GF-D8 (cell line): ENCODE results near the gene DOCK2.
"Not testable (repeated sequence)": the region's sequence is repeated elsewhere in the genome, so short reads cannot be mapped to it uniquely, and the experiment has no call there.

ENCODE experiments used
- DNase-seq: peaks from one replicate; lab custom pipeline; 2025; lab: John Stamatoyannopoulos, UW

The DOCK2 gene

GRCh38 chr5:169789417-169789940 is 152.4 kb downstream of the DOCK2 start:
- DNase-seq = no peak

DNA sequence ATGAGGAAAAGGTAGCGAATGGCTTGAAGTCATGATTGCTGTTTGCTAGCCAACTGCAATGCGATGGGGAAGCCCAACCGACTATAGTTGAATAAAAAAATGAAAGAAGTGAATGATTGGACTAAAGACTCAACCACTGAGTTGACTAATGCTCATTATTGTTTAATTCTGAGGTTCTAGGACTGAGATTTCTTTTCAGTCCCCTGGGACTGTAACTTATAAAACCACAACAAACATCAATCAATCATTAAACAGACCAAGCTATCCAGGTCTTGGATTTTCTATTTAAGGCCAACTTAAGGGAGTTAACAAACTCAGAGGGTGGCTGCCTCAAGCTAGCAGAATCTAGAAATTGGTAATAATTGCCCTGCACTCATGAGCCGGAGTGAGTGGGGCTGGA is 154.2 kb downstream of the DOCK2 start:
- no peak for DNase-seq

DNA sequence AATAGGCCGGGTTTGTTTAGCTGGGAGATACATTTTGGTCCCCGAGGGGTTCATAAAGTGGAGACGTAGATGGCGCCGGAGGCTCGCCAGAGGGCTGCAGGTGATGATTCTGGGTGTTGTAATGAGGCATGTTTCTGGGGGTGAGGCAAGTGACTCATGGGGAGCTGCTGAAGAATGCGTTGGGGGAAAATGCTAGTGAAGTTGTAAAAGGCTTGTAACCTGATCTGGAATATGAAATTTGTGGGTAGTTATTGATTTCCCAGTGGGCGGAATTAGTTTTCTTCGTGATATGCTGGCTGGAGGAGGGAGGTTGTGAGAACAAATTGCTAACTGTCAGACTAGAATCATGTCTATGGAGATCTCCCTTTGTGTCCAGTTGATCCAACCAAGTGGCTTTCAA is 158.3 kb downstream of the DOCK2 start:
- no peak for DNase-seq

GRCh38 chr5:169796731-169797130 is 159.7 kb downstream of the DOCK2 start:
- no peak for DNase-seq

GRCh38 chr5:169797577-169797976 is 160.5 kb downstream of the DOCK2 start:
- no peak for DNase-seq

DNA sequence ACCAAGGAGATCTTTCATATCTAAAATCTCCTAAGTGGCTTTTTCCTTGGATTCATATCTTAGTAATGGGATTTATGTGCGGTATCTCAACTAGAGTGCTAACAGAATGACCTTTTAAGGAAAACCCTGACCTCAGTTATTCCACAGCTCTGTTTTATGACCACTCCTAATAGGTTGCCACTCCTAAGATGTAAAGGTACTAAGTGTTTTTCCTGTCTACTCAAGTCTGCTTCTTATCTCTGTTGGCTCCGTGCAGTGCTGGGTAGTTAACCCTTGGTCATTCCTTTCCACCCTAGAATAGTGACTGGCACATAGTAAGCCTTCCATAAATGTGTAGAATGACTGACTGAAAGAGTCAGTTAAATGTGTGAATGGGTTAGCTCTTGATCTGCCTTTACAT is 161.4 kb downstream of the DOCK2 start:
- DNase-seq = no peak

GRCh38 chr5:169798906-169799660 is 162.0 kb downstream of the DOCK2 start:
- DNase-seq = no peak

DNA sequence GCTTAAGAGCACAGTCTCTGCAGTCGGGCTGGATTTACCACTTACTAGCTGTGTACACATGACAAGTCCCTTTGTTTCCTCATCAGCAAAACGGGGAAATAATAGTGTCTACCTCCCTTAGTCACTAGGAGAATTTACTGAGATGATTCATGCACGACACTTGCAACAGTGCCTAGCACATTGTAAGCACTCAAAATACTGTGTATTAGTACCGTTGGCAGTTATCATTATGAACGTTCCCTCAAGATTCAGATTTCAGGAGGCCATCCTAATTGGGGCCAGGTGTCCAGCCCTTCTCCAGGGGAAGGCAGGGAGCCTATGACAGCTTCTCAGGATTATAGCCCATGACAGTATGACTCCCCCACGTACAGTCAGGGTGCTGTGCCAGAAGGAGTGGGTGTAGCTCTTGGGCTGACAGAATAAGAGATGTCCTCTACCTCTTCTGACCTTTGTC is 164.3 kb downstream of the DOCK2 start:
- DNase-seq = no peak

GRCh38 chr5:169801781-169802180 is 164.7 kb downstream of the DOCK2 start:
- no peak for DNase-seq

- peak; percentile 90 for DNase-seq
Observed at GRCh38 chr5:169803077-169803981, 166.3 kb downstream of the DOCK2 start.

DNA sequence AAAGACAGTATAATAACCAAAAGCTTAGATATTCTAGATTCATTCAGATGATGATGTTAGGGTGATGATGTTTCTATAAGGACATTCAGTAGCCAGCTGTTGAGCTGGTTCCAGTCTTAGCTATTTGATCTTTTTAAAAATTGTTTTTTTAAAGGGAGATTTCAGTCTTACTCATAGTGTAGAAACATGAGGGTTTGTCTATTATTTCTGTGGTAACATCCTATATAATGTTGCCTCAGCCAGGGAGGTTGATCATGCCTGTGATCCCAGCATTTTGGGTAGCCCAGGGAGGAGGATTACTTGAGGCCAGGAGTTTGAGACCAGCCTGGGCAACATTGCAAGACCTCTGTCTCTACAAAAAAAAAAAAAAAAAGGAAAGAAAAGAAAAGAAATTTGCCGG is 167.8 kb downstream of the DOCK2 start:
- no peak for DNase-seq

- no peak for DNase-seq
Observed at GRCh38 chr5:169805527-169805934, 168.5 kb downstream of the DOCK2 start.

DNA sequence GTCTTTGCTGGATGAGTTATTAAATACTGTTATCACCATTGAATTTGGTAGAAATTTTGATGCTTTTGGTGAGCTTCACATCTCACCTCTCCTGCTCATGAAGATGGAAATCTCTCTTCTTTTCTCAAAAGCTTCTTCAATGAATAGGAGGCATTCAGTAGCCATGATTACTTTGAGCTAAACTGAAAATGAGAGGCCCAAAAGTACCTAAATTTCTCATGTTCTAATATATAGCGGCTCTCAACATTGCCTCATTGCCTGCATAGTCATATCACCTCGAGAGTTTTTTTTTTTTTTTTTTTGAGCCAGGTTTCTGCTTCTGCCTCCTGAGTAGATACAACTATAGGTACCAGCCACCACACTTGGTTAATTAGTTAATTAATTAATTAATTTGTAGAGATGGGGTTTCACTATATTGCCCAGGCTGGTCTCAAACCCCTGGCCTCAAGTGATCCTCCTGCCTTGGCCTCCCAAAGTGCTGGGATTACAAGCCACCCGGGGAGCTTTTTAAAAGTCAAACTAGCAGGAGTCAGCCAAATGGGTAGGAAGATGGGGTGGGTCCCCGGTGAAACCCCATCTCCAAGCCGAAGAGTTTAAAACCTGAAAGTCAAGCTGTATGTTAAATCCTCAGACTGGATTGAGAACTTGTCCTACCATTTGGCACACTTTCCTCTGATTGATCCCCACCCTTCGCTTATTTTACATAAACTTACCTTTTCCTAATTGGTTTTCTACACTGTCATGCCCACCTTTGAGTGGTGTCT is 169.0 kb downstream of the DOCK2 start:
- no peak for DNase-seq

GRCh38 chr5:169808118-169808581 is 171.1 kb downstream of the DOCK2 start:
- no peak for DNase-seq

GRCh38 chr5:169808880-169809279 is 171.8 kb downstream of the DOCK2 start:
- not testable (repeated sequence) for DNase-seq

DNA sequence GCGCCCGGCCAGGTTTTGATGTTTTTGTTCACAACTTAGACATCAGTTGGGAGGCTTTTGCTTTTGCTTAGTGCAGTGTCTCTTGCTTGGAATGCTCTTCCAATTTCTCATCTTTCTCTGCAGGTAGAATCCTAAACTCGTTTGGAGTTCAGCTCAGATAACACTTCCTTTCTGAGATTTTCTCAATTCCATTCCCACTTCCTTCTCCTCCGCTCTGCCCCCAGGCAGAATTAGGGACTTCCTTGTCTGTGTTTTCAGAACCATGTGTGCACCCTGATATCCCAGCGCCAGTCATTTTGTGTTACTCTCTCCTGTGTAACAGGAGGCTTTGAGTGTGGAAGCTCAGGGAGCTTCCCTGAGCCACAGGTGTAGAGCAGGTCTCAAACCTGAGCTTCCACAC is 172.2 kb downstream of the DOCK2 start:
- DNase-seq = no peak

- DNase-seq = no peak
Observed at GRCh38 chr5:169810524-169810923, 173.4 kb downstream of the DOCK2 start.

GRCh38 chr5:169811023-169811422 is 173.9 kb downstream of the DOCK2 start:
- DNase-seq = no peak

DNA sequence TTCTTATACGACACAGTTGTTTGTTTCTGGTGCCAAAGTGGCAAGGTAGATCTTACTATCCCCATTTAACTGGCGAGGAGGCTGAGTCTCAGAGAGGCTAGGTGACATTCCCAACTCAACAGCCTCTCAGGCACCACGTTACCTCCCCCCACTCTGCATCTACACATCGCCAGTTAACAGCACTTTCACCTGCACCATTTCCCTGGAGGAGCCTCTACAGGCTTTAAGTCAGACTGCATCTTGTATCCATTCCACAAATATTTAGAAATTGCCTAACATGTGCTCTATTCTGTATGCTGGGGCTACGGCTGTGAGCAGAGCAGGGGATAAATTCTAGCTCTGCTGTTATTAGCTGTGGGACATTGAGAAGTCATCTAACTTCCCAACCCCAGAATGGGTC is 174.6 kb downstream of the DOCK2 start:
- DNase-seq = no peak

- DNase-seq = no peak
Observed at GRCh38 chr5:169812786-169813185, 175.7 kb downstream of the DOCK2 start.

DNA sequence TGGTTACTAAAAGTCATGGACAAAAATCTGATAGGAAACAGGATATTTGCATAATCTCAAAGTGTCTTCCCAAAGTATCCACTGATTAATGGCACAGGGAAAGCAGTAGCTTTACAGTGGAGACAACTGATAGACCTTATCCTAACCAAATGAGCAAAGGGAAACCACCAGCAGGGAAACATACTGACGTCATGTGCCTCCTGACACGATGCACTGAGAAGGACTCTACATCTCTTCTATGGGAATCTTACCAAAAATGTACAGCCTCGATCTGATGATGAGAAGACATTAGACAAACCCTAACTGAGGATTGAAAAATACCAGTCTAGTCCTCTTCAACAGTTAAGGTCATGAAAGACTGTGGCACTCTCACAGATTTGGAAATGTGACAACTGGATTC is 177.0 kb downstream of the DOCK2 start:
- DNase-seq = no peak

DNA sequence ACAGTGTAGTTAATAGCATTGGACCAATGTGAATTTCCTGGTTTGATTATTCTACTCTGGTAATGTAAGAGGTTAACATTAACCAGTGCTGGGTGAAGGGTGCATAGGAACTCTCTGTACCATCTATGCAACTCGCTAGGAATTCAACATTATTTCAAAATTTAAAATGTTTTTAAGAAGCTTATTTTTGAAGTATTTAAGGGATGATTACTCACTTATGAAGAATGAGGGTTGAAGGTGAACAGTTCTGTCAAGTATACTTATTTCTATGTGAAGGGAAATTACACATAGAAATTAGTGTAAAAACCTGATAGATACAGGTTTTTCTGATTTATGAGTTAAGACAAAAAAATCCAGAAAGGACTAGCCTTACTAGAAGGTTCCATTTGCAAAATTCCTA is 177.4 kb downstream of the DOCK2 start:
- DNase-seq = no peak
